Stimulated activated naive CD4-positive, alpha-beta T cell (primary cell): ENCODE data around the gene FILIP1.

ENCODE experiments used
- DNase-seq, 6 experiments: peaks; one replicate each; lab custom pipeline; 2025; lab: John Stamatoyannopoulos, UW

The FILIP1 gene

DNA sequence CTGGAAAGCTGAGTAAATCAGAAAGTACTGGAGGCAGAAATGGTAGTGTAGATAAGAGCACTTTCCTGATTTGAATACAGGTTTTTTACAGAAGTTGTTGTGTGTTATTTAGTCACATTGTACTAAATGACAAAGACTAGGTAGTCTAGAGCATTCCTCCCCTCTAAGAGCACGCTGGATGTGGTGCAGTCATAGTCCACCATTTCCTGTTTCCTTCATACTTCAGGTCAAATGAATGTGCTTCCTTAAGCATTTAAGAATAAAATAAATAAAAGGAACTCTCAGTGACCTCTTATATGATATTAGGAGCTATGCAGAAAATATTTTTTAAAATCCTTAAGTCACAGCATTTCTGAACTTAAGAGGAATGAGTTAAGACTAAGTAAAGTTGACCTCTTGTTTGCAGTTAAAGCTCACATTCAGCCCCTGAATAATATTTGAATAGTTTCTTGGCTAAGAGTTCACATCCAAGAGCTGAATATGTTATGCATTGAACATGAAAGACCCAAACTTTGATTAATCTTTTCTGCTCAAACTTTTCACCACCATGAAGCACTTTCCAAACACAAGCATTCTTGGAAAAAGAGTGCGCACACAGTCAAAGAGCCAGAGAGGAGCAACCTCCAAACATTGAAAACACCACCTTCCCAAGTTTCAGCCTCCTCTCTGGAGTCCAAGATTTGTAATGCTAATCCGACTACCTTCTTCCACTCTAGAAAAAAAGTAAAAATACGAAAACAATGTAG is 155.6 kb downstream of the FILIP1 start:
- no peak for DNase-seq

DNA sequence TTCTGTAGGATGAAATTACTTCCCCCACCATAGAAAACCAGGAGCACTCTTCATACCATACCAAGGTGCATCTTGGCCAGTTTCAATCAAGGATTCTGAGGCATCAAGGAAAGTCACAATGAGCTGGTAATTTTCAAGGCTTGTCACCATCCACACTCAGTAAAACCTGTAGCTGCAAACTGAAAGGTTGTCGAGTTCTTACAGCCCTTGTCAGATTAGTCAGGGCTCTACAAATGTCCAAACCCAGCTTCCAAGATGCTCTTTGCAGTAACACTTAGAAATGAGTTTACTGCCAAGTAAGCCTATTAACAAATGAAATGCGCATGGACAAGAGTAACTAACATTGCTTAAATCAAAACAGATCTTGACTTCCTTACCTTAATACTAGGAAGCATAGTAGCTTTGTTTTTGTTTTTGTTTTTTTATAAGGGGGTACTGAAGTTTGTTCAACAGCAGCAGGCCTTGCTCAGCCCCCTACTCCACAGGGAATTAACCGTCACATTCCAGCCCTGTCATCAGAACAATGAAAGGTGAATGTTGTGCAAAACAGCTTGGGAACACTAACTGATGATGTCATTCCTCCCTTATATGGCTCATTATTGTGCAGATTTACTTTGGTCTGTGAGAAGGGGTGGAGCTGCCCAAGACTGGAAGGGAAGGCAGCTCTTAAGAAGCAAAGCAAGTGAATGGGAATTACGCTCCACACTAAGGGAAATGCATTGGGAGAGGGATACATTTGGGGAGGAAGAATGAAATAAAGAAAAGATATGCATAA is 159.1 kb downstream of the FILIP1 start:
- no peak for DNase-seq

DNA sequence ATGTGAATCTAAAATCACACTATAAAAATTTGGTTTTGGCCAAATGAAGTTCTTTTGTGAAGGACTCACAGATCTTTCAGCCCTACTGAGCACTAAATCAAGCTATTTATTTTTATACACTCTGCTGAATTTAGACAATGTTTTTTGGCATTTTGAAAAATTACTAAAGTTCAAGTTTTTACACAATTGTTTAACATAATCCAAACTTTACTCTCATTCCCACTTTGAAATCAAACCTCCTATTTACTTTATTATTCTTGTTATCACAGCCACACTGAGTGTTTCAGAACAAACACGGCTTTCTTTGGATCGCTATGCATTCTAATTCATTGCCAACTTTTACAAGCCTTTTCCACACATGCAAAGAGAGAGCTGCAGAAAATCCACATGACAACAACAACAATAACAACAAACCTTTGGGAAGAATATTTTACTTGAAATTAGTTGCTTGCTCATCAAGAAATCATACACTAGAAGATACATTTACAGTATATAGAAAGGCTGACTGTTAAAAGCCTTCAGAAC is 159.9 kb downstream of the FILIP1 start:
- no peak for DNase-seq

DNA sequence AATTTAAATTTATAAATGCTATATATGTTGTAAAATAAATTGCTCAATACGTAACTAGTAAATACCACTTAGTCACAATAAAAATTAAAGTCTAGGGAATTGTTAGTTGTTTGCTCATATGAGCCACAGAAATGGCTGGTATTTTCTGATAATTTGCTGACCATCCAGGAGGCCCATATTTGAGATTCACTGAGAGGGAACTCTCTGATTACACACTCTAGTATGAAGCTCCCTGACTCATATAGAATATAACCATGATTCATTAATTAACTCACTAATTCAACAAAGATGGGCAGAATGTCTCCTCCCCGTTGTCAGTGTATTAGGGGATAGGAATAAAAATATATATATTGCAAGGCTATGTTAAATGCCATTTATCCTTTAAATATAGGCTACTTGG is 162.4 kb downstream of the FILIP1 start:
- no peak for DNase-seq

DNA sequence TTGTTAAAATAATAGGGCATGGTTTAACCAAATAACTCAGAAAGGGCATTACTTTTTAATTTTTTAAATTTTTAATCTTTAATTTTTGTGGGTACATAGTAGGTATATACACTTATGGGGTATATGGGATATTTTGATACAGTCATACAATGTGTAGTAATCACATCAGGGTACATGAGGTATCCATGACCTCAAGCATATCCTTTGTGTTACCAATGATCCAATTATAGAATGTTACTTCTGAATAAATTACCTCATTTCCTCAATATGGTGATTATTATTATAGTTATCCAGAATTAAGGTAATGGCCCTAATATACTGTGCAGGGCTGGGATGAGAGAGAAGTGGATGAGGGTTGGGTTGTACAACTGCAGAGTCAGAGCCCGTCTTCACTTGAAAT is 163.9 kb downstream of the FILIP1 start:
- DNase-seq, result no peak

DNA sequence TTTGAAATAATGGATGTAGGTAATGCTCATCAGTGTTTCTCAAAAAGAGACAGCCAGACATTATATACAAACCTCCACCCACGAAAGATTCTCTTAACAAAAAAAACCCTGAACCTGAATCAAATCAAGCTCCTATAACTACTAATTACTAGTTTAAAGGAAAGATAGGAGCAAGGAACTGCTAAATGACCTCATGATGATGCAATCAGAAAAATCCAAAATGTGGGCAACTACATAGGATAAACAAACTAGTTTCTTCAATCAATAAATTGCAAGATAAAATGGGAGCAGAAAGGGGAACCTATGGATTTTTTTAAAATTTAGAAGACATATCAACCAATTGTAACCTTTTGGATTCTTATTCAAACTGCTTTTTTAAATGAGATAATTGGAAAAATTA is 165.8 kb downstream of the FILIP1 start:
- DNase-seq, result no peak

DNA sequence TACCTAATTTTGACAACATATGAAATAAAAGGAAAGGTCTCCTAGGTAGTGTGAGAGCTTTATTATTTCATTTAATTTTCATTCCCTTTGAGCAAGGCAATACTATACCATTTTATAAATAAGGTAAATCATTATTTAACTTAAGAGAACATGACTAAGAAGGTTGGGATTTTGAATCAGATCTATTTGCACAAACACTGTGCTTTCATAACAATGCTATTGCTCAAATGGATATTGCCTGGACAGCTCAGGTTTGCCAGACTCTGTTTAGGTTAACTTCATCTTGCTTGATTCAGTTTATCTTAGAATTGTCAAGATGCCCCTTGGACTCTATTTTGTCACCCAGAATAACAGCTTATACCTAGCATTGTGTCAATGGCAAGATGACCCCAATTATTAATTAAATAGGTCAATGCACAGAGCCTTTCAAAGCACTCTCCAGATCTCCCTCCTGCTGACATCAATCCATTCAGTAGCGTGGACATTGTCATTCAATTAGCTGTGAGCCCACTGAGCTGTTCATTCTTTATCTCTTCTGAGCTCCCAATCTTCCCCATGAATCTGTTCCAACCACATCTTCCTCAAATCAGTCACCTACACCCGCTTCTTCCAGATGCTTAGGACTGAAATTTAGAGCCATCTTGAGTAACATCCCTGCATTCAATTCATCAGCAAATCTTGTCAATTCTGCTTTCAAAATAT is 166.9 kb downstream of the FILIP1 start:
- no peak for DNase-seq

DNA sequence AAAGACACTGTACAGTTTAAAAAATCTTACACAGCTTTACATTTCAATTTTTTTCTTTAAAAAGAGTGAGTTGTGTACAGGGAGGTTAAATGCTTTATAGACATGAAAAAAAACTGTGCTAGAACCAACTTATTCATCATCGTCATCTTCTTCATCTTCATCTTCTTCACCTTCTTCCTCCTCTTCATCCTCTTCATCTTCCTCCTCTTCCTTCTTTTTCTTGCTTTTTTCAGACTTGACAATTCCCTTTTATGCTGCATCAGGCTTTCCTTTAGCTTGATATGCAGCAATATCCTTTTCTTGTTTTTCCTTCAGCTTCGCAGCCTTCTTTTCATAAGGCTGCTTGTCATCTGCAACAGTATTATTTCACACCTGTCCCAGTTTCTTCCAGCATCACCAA is 174.7 kb downstream of the FILIP1 start:
- no peak for DNase-seq

DNA sequence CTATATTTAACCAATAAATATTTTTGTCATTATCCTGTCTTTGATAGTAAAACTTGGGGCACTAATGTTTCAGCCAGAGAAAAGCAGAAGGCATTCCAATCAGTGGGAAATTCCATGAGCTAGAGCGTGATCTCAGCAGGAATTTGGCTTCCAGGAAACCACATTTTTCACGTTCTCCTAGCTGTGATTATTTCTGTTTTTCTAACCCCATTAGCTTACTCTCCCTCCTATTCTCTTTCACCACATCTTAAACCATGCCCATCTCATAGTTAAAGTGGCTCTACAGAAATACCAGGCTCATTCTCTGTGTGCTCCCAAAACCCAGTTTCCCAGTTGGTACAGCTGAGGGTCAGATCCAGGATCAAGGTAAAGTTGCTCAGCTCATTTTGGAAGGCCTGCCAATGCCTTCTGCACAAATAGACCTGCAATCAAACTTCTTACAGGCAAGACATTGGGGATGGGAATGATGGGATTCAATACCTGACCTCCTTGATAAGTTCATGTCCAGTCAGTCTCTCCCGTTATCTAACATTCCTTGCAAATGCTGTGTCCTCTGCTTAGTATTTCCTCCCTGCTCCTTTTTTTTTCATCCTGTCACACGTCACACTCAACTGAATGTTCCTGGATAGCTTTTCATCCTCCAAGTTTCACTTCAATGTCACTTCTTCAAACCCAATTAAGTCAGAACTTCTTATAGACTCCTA is 175.9 kb downstream of the FILIP1 start:
- no peak for DNase-seq

DNA sequence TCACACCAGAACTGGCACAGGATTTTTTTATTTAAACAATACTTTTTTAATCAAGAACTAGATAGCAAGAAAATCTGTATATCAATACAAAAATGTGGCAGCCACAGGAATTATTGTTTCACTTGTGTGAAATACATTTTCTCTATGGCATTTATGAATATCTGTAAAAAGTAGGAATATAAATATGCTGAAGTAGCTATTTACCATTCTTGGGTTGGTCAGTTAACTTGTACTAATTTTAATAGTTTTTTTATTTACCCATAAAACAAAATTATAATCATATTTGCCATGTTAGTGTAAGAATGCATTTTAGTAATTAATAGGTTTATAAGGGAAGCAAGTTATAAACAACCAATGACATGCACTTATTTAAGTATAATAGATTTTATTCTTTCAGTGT is 177.6 kb downstream of the FILIP1 start:
- no peak for DNase-seq

DNA sequence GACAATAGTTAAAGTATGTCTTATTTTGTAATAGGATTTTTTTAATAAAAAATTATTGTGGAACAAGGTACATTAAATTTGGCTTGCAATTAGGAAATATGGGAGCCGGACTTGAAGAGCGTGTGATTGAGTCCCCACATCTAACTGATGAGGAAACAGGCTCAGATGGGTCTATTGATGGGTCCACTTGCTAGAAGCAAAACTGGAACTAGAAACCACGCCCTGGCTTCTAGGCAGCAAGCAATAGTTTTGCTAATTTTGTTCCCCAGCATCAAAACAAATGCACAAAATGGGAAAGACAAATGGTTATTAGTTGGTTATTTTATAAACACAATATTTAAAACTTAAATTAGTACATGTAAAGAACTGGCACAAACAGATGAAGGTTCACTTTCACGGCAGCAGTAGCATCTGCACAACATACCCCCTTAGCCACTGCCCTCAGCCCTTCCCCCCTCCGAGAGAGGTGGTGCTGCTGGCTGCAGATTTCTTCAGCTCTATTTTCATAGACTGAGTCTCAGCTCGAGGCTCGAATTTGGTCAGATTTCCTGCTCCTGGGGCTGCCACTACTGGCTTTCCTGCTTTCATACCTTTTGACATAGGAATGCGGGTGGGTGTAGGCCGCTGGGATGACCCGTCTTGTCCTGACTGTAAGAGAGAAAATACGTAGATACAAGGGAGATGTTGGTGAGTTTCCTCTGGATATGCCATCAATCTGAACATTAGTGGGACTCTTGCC is 185.2 kb downstream of the FILIP1 start:
- DNase-seq, result no peak

DNA sequence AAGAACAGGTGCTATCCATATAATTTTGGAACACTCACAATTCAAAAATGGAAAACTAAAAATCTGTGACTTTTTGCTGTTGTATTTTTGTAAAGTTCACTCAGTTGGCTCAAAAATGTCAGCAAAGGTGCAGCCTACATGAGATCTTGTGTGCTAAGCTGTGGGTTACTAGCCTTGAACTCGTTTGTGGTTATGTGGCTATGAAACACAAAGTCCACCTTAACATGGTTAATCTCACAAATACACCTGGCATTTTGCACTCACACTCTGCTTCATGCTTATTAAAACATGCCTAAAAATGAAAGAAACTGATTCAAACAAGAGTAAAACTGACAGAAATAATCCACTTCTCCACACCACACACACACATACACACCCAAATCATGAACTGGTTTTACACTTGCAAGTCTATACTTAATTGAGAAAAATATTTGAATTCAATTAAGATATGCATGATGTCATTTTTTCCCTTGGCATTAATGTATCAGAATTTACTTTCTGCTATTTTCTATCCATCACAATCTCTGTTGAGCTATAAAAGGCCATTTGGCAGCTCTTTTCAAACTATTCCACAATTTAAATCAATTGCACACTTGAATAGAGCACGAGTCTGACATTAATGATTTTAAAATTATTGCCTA is 186.1 kb downstream of the FILIP1 start:
- DNase-seq, result no peak

DNA sequence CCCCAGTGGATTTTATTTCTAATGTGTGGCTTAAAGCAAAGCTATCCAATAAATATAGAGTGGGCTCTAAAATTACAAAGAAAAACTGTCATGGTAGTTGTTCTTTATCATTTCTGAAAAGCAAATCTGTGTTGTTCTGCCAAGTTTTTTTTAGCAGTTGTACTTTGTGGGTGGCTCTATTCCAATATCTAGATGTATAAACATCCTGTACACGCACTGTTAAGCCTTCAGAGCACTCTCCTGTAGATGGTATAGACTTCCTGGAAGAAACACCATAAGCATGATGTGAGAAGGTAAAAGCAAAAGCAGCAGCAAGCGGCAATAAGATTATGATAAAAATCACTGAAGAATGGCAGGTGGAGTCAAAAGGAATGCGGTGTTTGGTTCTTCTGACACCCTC is 187.5 kb downstream of the FILIP1 start:
- peak in 3 of 6 experiments; percentile 16 to 31 (median 31) for DNase-seq

DNA sequence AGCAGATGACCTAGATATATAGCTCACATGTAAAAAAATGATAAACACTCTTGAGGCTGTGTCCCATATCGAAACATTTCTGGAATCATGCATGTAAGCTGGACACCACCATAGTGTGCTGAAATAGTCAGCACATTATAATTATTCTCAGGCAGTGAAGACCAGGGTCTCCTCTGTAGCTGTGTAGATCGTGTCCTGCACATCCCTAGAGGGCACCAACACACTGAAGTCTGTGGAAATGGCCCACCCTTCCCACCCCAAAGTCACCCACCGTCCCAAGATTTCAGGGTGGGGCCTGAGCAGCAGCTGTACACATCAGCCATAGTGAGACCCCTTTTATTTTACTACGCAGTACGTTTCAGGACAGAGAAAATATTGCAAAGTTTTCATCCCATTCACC is 188.0 kb downstream of the FILIP1 start:
- no peak for DNase-seq

DNA sequence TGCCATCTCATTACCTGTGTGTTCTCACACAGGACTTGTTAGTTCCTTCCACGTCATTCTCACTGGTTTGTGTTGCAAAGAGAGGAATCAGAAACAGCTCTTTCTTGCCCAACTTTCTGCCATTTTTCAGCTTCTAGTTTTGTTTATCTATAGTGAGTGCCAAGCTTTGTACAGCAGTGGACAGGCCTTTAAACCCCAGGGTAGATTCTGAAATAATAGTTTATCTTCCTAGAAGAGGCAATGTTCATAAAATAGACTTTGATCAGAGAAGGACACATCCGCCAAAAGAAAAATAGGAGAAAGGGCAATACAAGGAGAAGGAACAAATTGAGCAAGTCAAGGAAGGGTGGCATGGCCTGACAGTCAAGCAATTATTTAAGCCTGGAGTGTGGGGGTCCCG is 191.3 kb downstream of the FILIP1 start:
- no peak for DNase-seq

DNA sequence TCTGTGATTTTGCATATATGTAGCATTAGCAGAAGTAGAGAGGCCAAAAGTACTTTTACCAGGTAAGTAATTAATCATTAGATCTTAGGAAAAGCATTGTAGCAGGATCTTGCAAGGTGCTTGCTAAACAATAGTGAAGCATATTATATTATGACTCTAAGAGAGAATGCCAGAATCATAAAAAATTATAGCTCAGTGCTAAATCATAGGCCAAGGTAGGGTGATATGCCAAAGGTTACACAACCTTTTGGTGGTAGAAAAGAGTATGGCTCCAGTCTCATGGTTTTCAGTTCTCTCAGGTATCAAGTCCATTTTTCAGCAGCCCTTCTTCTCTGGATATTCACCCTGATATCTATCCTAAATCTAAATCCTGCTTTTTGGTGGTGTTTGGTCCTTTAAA is 192.1 kb downstream of the FILIP1 start:
- DNase-seq, result no peak

DNA sequence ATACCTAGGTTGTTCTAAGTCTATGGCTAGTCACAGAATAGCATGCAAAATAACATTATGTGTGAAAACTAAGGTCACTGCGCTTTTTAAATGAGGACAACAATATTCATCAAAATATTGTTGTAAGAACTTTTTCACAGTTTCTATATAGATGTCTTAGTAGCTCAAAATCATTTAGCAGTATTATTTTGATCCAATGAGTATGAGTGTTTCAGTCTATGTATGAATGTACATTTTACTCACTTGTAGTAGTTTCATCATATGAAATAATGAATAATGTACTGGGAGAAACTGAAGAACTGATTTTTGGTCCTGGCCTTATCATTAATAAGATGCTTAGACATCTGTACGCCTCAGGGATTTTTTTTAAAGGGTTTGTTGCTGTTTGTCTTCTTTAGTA is 192.5 kb downstream of the FILIP1 start:
- no peak for DNase-seq

DNA sequence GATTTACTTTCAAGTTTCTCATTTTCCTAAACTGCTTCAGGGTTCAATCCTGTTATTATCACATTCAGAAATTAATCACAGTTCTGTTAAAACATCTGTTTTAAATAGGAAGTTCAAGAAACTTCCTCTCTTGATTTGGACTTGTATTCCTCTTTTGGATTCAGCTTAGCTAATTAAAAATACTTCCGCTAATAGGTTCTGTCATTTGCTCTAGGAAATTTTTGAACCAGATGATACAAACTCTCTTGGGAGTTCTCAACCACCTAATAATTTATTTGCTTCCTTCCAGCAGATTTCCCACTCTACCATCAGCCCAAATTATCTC is 193.1 kb downstream of the FILIP1 start:
- no peak for DNase-seq

DNA sequence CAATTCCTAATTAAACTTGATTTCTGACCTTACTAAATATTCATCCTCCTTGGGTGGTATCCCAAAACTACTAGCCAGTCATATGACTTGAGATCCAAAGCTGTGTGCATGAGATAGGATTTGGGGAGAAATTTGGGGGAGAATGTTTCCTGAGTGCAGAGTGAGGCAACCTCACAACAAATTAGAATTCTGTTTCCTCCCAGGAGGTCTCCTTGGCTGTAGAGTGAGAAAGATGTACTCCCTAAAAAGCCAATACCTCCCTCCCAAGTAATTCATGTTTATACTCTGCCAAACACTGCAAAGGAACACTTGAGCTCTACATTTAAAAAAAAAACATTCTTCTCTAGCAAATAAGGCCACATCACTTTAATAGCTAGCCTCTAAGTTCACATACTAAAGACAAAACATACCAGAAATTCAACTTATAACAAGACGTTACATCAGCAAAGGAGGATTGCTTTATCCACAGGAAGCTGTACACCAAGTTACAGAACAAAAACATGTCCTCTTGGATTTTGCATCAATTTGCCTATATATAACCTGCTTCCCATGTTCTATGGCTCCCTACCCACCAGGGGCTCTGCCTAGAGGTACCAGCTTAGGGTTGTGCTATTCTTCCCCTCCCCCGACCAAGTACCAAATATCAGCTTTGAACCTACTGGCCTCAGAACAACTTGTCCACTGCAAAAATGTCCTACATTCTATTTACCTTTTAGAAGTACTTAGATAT is 193.6 kb downstream of the FILIP1 start:
- DNase-seq, result no peak
